Measurements from ENCODE around the gene MINDY1. TPM values are rescaled to one million over a fixed set of nuclear protein-coding genes. Genes with fewer than 3 reads are reported as not detected.

MINDY1 gene
- total RNA-seq, 3 donors from 2014 or later, result 26.2 to 33.5 (median 26.5) TPM

- H3K36me3 ChIP-seq, result no peaks in the 10 kb centered on the region
- H3K27ac ChIP-seq, result peak overlapping the region; percentile 94 to 96
- intact Hi-C loops (cut with DNase I; ENCODE audit: low total_unique reads), result no loop called here
- no peak for DNase-seq (ENCODE audit: low spot score in 2 of 2)
- no peaks in the 10 kb centered on the region for H3K27me3 ChIP-seq
- TF ChIP-seq CTCF (IDR thresholded peaks at IDR 0.05), result no peak
- no peak for TF ChIP-seq POLR2A (IDR thresholded peaks at IDR 0.05)
- TF ChIP-seq POLR2AphosphoS5 (IDR thresholded peaks at IDR 0.05), result no peak
- H3K4me1 ChIP-seq, result peaks cover 0 to 30% of the 10 kb centered on the region in 2 donors
- H3K4me3 ChIP-seq, result peak overlapping the region; percentile 51 to 75 (median 66)
- H3K9me3 ChIP-seq, result no peaks in the 10 kb centered on the region
Observed at GRCh38 chr1:151005729-151006319, 878 bp downstream of the MINDY1 start.

- Histone ChIP-seq H3K4me3 (peak overlapping the region in 2 of 3 donors; percentile 1 to 34), H3K36me3 (peaks cover 7% of the 10 kb centered on the region), H3K4me1 (peaks cover 0 to 24% of the 10 kb centered on the region in 2 donors), H3K27ac (peak overlapping the region; percentile 42 to 44), H3K27me3 (no peaks in the 10 kb centered on the region), H3K9me3 (no peaks in the 10 kb centered on the region)
- intact Hi-C loops (cut with DNase I; ENCODE audit: low total_unique reads), result no loop called here
- DNase-seq (ENCODE audit: low spot score in 2 of 2), result no peak
- TF ChIP-seq POLR2AphosphoS5 (IDR thresholded peaks at IDR 0.05) (no peak), POLR2A (IDR thresholded peaks at IDR 0.05) (no peak), CTCF (IDR thresholded peaks at IDR 0.05) (no peak)
Observed at GRCh38 chr1:151003180-151003579, 3.5 kb downstream of the MINDY1 start.

- DNase-seq (ENCODE audit: low spot score in 2 of 2), result no peak
- TF ChIP-seq POLR2AphosphoS5 (IDR thresholded peaks at IDR 0.05) (no peak), POLR2A (IDR thresholded peaks at IDR 0.05) (no peak), CTCF (IDR thresholded peaks at IDR 0.05) (no peak)
- Histone ChIP-seq H3K4me3 (peak overlapping the region in 1 of 3 donors; percentile 1), H3K9me3 (no peaks in the 10 kb centered on the region), H3K27me3 (no peaks in the 10 kb centered on the region), H3K27ac (peak overlapping the region; percentile 42 to 44), H3K4me1 (peaks cover 0 to 19% of the 10 kb centered on the region in 2 donors), H3K36me3 (peaks cover 11% of the 10 kb centered on the region)
- intact Hi-C loops (cut with DNase I; ENCODE audit: low total_unique reads), result no loop called here
Observed at GRCh38 chr1:151002611-151003010, 4.1 kb downstream of the MINDY1 start.

- no peak for TF ChIP-seq CTCF (IDR thresholded peaks at IDR 0.05)
- TF ChIP-seq POLR2AphosphoS5 (IDR thresholded peaks at IDR 0.05), result no peak
- no peak for TF ChIP-seq POLR2A (IDR thresholded peaks at IDR 0.05)
- no peak for DNase-seq (ENCODE audit: low spot score in 2 of 2)
- H3K9me3 ChIP-seq, result no peaks in the 10 kb centered on the region
- H3K27me3 ChIP-seq, result no peaks in the 10 kb centered on the region
- peaks cover 11% of the 10 kb centered on the region for H3K36me3 ChIP-seq
- H3K4me1 ChIP-seq, result peaks cover 0 to 14% of the 10 kb centered on the region in 2 donors
- peak overlapping the region in 1 of 2 donors; percentile 42 for H3K27ac ChIP-seq
- intact Hi-C loops (cut with DNase I; ENCODE audit: low total_unique reads), result no loop called here
- H3K4me3 ChIP-seq, result no peak overlapping the region
Observed at GRCh38 chr1:151002051-151002450, 4.7 kb downstream of the MINDY1 start.

- H3K36me3 ChIP-seq, result peaks cover 11% of the 10 kb centered on the region
- intact Hi-C loops (cut with DNase I; ENCODE audit: low total_unique reads), result no loop called here
- no peaks in the 10 kb centered on the region for H3K27me3 ChIP-seq
Observed at GRCh38 chr1:151001602-151002001, 5.1 kb downstream of the MINDY1 start.

More at GRCh38 chr1:151001602-151002001, 5.1 kb downstream of the MINDY1 start:
- H3K9me3 ChIP-seq, result no peaks in the 10 kb centered on the region
- no peak overlapping the region for H3K27ac ChIP-seq
- TF ChIP-seq CTCF (IDR thresholded peaks at IDR 0.05), result no peak
- TF ChIP-seq POLR2A (IDR thresholded peaks at IDR 0.05), result no peak
- TF ChIP-seq POLR2AphosphoS5 (IDR thresholded peaks at IDR 0.05), result no peak
- peaks cover 0 to 12% of the 10 kb centered on the region in 2 donors for H3K4me1 ChIP-seq
- DNase-seq (ENCODE audit: low spot score in 2 of 2), result no peak
- H3K4me3 ChIP-seq, result no peak overlapping the region

Measured in breast epithelium (tissue), 4 donors.